NCI-H187 treated with DMSO at 0.1 percent for 48 hours (cell line): ENCODE results near the gene APOBEC3B.
"Not testable (repeated sequence)": the region's sequence is repeated elsewhere in the genome, so short reads cannot be mapped to it uniquely, and the experiment has no call there.

Experiments
- DNase-seq: peaks from one replicate; lab custom pipeline; 2025; lab: John Stamatoyannopoulos, UW

Gene APOBEC3B

DNA sequence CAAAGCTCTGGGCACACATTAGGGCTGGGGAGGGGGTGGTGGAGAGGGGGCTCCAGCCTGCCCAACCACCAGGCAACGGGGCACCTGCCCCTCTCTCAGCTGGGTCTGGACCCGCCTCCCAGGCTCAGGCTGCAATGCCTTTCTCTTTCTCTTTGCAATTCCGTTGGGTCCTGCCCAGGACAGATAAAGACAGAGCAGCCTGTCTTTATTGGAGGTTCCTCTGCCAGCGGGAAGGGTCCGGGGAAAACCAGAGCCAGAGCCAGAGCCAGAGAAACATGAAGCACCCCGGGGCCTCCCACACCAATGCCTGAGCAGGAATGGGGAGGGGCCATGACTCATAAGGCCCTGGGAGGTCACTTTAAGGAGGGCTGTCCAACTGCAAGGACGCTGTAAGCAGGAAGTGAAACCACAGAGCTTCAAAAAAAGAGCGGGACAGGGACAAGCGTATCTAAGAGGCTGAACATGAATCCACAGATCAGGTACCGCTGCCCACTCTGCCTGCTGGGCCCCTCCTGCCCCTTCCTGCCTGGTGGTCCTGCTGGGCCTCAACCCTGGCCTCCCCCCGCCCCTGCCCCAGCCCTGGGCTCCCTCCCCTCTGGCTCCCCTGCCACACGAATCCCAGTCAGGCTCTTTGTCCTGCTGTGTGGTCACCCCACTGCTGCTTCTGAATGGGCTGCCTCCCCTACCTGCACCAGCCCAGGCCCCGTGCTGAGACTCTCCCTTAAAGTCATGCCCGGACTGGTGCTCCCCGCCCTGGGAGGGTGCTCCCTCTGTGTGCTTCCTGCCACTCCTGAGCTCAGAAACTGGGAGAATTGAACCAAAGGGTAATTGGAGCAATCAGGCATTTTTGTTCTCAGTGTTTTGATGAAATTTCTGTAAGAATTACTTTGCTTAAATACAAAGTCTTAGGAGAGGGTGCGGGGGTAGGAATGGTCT, at the start of gene APOBEC3B:
Gene APOBEC3B, plus strand, starts transcription at position 356 of the 936 bp plus-strand sequence. Its CDS starts 107 bp downstream, at position 463.
- no peak for DNase-seq

DNA sequence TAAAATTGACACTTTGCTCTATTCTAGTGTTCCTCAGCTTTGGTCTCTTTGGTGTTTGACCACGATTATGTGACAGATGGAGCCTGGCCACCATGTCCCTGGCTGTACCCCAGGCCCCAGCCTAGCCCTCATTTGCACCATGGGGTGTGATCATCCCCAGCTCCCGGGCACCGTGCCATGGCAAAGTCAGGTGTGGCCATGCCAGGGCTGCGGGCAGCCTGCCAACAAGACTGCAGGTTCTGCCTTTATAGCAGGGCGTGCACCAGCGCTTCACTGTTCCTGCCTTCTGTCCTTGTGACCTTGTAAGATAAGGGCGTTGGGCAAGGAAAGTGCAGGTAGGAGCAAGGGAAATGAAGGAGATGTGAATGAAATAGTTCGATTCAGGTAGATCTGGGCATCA, 47.1 kb upstream of the APOBEC3B start:
- DNase-seq, result no peak

DNA sequence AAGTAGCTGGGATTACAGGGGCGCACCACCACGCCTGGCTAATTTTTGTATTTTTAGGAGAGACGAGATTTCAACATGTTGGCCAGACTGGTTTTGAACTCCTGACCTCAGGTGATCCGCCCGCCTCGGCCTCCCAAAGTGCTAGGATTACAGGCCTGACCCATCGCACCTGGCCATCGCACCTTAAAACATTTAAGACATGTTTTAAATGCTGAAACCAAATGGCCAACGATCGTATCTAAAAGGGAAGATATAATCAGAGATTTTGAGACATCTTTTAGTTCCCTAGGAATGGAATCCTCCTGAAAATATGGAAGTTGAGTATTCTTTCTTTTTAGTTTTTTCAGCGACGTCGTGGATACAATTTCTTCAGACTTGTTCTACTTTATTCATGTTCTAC, 46.5 kb upstream of the APOBEC3B start:
- DNase-seq, result no peak

DNA sequence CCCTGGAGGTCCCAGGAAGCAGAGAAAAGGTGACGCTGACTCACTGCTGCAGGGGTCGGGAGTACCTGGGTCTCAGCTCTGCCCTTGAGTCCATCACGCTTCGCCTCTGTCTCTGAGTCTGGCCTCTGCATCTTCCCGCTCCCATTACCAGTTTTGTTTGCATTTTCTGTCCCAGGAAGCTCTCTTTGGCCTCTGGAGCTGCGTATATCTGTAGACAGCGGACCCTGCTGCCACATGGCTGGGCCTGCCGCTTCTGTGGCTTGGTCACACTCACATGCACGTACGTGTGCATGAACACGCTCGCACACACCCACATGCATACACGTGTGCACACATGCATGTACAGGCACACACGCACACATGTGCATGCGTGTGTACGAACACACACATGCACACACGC, 45.6 kb upstream of the APOBEC3B start:
- DNase-seq, result no peak

DNA sequence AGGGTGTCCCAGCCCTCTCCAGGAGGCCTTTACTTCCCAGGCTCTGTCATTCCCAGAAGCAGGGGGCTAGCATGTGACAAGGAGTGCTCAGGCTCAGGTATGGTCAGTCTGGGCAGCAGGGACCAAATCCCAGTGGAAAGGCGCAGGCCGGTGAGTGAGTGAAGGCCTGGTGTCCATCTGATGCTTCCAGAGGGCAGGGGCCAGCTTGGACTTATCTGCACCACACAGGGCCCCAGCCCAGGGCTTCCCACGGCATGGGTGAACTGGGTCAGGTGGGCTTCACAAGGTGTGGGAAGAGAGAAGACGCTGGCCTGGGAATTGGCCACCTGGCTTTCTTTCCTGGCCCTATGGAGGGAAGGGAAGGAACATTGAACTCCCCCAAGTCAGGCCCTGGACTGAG, 45.1 kb upstream of the APOBEC3B start:
- DNase-seq, result no peak

DNA sequence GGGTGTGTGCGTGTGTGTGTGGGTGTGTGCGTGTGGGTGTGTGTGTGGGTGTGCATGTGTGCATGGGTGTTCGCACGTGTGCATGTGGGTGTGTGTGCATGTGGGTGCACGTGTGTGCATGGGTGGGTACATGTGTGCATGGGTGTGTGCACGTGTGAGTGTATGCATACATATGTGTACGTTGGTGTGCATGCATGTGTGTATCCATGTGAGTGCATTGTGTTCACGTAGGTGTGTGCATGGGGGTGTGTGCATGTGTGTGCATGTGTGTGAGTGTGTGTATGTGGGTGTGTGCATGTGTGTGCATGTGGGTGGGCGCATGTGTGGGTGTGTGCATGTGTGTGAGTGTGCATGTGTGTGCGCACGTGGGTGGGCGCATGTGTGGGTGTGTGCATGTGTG, 44.6 kb upstream of the APOBEC3B start:
- DNase-seq, result no peak

DNA sequence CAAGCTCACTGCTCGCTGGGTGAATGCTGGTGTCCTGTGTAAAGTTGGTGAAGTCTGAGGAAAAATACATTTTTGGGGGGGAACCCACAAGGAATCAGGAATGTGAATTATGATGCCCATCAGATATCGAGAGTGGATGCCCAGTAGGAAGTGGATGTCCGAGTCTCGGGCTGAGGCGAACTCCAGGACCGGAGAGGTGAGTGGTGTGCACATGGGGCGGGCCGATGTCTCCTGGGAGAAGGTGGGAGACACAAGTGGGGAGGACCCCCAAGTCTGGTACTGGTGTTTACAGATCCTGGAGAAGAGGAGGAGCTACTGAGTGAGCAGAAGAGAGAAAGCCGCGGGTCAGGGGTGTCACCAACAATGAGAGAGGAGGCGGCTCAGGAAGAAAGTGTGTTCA, 43.9 kb upstream of the APOBEC3B start:
- no peak for DNase-seq

DNA sequence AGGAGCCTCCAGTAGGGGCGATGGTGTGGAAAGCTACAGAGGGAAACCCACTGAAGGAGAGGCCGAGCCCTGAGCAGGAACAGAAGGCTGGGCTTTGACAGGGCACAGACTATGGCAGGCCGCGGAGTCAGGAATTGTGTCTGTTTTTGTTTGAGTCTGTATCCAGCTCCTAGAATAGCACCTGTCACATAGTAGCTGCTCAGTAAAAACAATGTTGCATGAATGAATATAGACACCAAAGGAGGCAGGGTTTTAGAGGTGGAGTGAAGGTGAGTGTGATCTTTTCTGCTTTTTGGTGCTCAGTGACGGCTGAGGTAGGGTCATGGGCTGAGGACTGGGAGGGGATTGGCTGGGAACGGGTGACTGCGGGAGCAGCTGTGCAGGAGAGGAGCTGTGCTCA, 43.2 kb upstream of the APOBEC3B start:
- DNase-seq, result no peak

DNA sequence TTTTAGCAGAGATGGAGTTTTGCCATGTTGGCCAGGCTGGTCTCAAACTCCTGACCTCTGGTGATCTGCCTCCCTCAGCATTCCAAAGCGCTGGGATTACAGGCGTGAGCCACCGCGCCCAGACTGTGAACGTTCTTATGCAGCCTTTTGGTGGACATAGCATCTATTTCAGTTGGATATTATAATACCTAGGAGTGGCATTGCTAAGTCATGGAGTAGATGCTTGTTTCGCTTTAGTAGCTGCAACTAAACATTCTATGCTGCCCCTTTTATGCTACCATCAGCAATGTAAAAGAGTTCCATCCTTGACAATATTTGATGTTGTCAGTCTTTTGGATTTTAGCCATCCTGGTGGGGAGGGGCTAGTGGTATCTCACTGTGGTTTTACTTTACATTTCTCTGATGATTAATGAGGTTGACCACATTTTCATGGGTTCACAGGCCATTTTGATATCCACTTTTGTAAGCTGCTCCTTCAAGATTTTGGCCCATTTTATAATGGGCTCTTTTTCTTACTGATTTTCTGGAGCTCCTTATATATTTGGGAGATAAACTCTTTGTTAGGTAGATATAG, 41.2 kb upstream of the APOBEC3B start:
- no peak for DNase-seq

DNA sequence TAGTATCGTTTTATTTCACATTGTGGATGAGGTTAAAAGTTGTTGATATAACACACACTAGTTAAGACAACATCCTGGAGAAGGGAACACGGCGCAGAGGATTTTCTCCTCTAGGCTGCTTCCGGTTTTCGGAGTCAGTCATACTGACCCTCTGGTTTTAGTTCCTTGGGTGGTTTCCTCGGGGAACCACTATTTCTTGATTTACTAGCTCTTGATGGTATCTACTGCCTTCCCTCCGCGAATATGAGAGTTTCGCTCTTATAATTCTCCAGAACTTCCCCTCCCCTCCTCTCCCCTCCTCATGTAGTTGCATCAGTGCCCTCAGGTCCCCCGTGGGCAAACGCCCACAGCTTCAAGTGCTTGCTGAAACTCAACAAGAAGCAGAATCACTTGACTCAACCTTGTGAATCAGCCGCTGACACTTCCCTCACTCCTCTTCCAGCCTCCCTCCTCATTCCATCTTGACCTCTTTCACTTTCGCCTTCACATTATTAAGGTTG, 40.6 kb upstream of the APOBEC3B start:
- DNase-seq, result no peak

DNA sequence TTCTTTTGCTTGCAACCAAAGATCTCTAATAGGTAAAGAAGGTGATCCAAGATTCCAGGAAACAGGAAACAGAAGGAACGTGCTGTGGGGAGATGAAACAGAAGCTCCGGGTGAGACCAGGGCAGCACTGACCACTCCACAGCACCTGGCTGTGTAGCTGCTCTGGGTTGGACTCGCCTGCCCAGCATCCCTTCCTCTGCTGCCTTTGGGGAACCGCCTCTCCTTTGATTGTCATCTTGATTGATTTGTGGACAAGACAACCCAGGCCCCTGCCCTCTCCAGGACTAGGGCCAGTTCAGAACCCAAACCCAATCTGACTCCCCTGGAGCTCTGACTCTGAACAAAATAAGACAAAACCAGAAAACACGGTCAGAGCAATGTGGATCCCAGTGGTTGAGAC, 39.4 kb upstream of the APOBEC3B start:
- no peak for DNase-seq

DNA sequence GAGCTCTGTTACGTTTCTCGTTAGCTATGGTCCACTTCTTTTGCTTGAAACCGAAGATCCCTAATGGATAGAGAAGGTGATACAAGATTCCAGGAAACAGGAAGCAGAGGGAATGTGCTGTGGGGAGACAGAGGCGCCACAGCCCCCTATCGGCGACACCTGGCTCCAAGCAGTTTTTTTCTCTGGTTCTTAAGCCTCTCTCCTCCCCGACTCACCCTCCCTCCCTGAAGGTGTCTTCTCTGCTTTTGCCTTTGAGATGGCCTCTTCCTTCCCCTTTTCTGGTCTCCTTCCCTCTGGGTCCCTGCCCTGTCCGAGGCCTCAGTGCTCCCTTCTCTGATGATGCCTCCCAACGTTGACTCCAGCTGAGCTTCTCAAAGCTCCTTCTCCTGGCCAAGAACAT, 38.9 kb upstream of the APOBEC3B start:
- no peak for DNase-seq

DNA sequence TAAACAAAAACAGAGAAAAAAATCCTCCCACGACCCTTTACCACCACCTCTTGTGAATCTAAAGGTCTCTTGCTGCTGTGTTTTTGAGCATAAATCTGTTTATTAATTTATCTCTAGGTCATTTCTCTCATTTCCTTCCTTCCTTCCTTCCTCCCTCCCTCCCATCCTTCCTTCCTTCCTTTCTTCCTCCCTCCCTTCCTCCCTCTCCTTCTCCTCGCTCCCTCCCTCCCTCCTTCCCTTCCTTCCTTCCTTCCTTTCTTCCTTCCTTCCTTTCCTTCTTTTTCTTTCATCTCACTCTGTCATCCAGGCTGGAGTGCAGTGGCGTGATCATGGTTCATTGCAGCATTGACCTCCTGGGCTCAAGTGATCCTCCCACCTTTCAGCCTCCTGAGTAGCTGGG, 38.3 kb upstream of the APOBEC3B start:
- no peak for DNase-seq

DNA sequence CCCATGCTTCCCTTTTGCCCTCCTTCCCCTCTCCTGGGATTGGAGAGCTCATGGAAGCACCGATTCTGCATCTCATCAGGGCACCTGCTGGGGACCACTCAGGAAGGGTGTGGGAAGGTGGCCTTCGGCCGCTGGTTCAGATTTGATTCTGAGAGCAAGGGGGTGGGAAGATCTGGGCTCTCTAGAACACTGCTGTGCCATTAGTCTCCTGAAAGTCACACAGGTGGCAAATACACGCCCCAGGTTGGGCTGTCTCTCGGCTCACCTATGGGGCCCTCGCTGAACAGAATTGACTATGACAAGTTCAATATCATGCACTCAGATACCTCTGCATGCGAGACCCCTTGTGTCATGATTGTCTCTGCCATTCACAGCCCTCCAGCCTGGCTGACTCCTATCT, 37.5 kb upstream of the APOBEC3B start:
- no peak for DNase-seq

DNA sequence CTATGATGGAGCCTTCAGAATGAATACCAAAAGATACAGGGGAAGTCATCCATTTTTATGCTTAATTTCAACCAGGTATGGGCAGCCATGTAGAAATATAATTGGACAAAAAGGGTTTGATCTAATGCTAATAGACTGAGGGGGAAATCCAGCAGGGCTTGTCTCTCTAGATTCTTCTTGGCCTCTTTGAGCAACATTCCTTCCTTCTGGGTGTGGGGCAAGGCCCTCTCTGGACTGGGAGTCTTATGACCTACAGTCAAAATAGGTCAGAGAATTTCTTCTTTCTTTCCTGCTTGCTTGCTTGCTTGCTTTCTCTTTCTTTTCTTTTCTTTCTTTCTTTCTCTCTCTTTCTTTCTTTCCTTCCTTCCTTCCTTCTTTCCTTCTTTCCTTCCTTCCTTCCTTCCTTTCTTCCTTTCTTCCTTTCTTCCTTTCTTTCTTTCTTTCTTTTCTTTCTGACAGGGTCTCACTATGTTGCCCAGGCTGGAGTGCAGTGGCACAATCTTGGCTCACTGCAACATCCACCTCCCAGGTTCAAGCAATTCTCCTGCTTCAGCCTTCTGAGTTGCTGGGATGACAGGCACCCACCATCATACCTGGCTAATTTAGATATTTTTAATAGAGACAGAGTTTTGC, 36.3 kb upstream of the APOBEC3B start:
- DNase-seq, result not testable (repeated sequence)

DNA sequence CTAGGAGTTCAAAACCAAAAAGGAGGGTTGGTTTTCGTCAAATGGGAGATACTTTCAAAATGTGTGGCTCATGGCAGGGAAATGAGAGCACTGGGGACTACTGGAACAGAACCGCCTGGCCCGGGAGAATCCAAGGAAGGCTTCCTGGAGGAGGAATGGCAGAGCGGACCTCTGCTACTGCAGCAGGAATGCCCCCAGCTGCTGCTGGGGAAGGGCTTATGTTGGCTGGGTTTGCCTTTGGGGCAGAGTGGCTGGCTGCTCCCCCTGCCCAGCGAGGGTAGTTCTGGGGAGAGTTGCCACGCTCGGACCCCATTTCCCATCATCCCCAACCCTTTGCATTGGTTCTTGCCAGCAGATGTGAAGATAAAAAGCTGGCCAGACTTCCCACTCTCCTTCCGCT, 35.4 kb upstream of the APOBEC3B start:
- DNase-seq, result no peak

DNA sequence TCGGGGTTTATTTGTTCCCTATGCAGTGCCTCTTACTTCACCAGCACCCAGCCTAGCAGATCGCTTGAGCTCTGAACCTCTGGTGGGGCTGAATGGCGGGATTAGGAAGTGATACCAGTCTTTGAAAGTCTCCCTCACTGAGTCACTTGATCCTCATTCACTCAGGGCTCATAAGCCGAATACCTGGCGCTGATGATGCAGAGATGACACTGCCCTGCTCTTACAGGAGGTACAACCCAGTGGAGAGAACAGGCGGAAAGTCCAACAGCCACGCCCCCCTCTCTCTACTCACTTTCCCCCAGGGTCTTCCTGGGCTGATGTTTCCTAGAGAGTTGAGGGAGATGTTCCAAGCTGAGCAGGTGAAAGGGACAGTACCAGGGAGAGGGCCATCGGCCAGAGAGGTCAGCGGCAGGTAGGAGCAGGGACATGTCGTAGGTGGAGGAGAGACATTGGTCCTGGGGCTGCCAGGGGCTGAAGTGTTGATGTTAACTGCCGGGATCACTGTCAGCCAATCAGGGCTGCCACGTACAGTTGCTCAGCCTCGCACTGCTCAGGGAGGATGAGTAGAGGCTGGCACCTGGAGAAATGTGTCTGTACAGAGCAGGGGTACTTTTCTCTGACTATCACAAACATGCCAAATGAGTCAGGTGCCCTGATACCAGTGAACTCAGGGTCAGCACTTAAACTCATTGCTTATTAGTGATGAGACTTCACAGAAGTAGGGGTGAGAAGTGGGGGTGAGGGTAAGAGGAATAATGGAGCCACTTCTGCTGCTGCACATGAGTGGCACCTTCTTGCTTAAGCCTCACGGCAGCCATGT, 34.6 kb upstream of the APOBEC3B start:
- DNase-seq, result no peak

DNA sequence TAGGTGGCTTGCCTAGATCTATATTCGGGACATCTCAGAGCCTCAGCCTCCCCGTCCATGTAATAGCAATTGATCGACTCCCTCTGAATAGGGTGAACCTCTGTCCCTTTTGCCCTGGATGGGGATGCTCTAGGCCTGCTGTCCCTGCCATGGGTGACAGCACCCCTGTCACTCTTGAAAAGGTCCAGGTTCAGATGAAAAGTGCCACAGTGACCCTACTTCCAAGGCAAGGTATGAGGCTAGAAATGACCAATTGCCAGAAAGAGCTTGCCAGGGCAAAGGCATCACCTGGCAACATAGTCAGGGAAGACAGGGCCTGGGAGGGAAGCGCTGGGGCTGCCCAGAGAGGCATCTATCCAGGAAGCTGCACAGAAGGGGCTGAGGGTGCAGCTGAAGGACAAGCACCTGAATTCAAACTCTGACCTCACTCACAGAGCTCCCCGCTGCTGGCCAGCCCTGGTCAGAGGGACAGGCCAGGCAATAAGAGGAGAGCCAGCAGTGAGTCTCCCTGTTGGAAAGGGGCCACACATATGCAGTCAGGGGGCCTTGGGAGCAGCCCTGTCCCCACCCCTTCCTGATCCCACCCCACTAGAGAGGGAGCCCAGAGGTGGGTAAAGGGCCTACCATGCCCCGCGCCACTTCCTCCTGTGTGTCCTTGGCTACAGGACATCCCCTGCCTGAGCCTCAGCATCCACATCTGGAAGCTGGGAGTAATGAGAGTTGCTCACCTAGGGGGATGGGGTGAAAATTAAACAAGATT, 33.8 kb upstream of the APOBEC3B start:
- DNase-seq, result no peak

DNA sequence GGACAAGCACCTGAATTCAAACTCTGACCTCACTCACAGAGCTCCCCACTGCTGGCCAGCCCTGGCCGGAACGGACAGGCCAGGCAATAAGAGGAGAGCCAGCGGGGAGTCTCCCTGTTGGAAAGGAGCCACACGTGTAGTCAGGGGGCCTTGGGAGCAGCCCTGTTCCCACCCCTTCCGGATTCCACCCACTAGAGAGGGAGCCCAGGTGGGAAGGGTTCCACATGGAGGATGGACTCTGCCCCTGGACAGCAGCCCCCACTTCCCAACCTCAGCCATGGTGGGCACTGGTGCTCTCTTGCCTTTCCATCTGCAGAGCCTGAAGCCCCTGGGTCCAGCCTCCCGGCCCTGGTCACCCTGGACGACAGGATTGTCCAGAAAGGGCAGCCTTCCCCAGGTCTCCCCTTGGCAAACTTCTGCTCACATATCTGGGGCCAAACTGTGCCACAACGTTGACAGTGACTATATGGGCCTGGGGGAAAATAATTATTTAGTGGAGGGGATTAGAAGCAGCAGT, 32.2 kb upstream of the APOBEC3B start:
- DNase-seq, result no peak

DNA sequence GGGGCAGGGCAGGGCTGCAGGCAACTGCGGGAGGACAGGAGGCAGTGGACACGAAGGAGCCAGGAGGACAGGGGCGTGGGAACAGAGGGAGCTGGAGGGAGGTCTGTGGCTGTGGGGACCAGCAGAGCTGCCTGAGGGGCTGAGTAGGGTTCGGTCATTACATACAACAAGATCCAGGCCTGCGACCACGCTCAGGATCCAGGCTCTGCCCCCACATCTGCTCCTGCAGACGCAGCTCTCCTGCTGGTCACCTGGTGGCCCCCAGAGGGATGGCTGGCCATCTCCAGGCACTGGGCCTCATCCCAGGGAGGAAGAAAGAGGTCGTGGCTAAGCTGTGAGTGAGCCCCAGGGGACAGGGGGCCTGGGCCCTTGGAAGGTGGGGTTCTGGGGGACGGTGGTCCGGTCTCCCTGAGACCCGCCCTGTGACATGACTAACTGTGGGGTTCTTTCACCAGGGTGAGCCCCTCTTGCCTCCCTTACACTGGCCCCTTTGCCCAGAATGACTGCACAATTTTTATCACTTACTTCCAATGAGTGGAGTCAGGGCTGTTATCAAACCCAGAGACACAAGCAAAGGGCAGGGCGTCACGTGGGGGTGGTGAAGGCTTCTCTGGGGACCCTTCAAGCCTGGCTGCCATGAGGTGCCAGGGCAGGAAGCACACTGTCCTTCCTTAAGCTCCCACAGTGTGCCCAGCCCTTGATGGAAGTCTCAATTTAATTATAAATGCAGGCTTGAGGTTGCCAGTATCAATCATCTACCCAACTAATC, 31.4 kb upstream of the APOBEC3B start:
- DNase-seq, result no peak
